Measurements from ENCODE around the gene AFF3. TPM values are rescaled to one million over a fixed set of nuclear protein-coding genes. Genes with fewer than 3 reads are reported as not detected.

The AFF3 gene
- total RNA-seq, 1 experiment from 2014 or later = 0.61 TPM

GRCh38 chr2:99608861-99609260, 533.5 kb downstream of the AFF3 start:
- RAD21 ChIA-PET (ENCODE audit: low non-redundant PET in 1 of 2, low total read pairs in 2 of 2, uncharacterized antibody in 2 of 2, unreplicated experiment in 2 of 2) = no interaction called here
- peaks cover 2% of the 10 kb centered on the region for H3K27me3 ChIP-seq (ENCODE audit: insufficient read depth, low read length)
- H3K79me2 ChIP-seq (ENCODE audit: insufficient read depth, low read length) = no peaks in the 10 kb centered on the region
- intact Hi-C loops (cut with micrococcal nuclease) = no loop called here
- no peaks in the 10 kb centered on the region for H3K4me1 ChIP-seq (ENCODE audit: control insufficient read depth in 1 of 2, insufficient read depth in 2 of 2, low read length in 2 of 2)
- POLR2A ChIA-PET = no interaction called here
- no peaks in the 10 kb centered on the region for H3K9me3 ChIP-seq (ENCODE audit: control insufficient read depth in 1 of 2, insufficient read depth in 1 of 2, low read depth in 1 of 2, low read length in 2 of 2)
- no peak overlapping the region for H3K27ac ChIP-seq (ENCODE audit: low read depth, low read length)
- no peak overlapping the region for H3K4me2 ChIP-seq (ENCODE audit: low read length)
- ATAC-seq (no peak), DNase-seq (ENCODE audit: low read depth, low spot score) (no peak)
- CTCF ChIA-PET = no interaction called here
- no peaks in the 10 kb centered on the region for H3K36me3 ChIP-seq (ENCODE audit: control insufficient read depth in 1 of 2, insufficient read depth in 2 of 2, low read length in 2 of 2)
- no peaks in the 10 kb centered on the region for H4K20me1 ChIP-seq (ENCODE audit: insufficient read depth)
- no peak overlapping the region for H3K4me3 ChIP-seq (replicated peaks in 1 of 2; ENCODE audit: low read depth in 1 of 2, low read length in 2 of 2)
- H3K9me2 ChIP-seq (ENCODE audit: insufficient read depth) = no peaks in the 10 kb centered on the region
- no peak overlapping the region for H3K9ac ChIP-seq (ENCODE audit: low read length)
- TF ChIP-seq, protein P1, sequence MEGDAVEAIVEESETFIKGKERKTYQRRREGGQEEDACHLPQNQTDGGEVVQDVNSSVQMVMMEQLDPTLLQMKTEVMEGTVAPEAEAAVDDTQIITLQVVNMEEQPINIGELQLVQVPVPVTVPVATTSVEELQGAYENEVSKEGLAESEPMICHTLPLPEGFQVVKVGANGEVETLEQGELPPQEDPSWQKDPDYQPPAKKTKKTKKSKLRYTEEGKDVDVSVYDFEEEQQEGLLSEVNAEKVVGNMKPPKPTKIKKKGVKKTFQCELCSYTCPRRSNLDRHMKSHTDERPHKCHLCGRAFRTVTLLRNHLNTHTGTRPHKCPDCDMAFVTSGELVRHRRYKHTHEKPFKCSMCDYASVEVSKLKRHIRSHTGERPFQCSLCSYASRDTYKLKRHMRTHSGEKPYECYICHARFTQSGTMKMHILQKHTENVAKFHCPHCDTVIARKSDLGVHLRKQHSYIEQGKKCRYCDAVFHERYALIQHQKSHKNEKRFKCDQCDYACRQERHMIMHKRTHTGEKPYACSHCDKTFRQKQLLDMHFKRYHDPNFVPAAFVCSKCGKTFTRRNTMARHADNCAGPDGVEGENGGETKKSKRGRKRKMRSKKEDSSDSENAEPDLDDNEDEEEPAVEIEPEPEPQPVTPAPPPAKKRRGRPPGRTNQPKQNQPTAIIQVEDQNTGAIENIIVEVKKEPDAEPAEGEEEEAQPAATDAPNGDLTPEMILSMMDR (IDR thresholded peaks at IDR 0.05 in 2 of 3, conservative IDR thresholded peaks at IDR 0.05 in 1 of 3; ENCODE audit: borderline replicate concordance in 1 of 3, insufficient read depth in 1 of 3, low read depth in 2 of 3, low read length in 2 of 3) = no peak
- TF ChIP-seq YY1 (IDR thresholded peaks at IDR 0.05; ENCODE audit: extremely low read depth, insufficient replicate concordance, low read depth, low read length) = no peak
- no peak for TF ChIP-seq SP1 (IDR thresholded peaks at IDR 0.05; ENCODE audit: low read depth)
- no peak for TF ChIP-seq CBX3 (IDR thresholded peaks at IDR 0.05; ENCODE audit: low read depth)
- no peak for TF ChIP-seq SRF (IDR thresholded peaks at IDR 0.05; ENCODE audit: low read depth)
- no peak for TF ChIP-seq EZH2 (IDR thresholded peaks at IDR 0.05)
- no peak for TF ChIP-seq ELF1 (IDR thresholded peaks at IDR 0.05; ENCODE audit: borderline replicate concordance, low read depth)
- TF ChIP-seq ZFX (IDR thresholded peaks at IDR 0.05) = no peak
- no peak for TF ChIP-seq TCF7L2 (IDR thresholded peaks at IDR 0.05; ENCODE audit: borderline replicate concordance, extremely low read depth, insufficient read depth, insufficient read length)
- TF ChIP-seq CEBPB (IDR thresholded peaks at IDR 0.05; ENCODE audit: low read depth) = no peak
- no peak for TF ChIP-seq EZH2phosphoT487 (IDR thresholded peaks at IDR 0.05; ENCODE audit: borderline replicate concordance)
- no peak for TF ChIP-seq EGR1 (IDR thresholded peaks at IDR 0.05; ENCODE audit: low read depth)
- TF ChIP-seq ZBTB33 (IDR thresholded peaks at IDR 0.05; ENCODE audit: extremely low read depth, insufficient replicate concordance, low read length) = no peak
- TF ChIP-seq JUND (IDR thresholded peaks at IDR 0.05) = no peak
- TF ChIP-seq, protein P2, sequence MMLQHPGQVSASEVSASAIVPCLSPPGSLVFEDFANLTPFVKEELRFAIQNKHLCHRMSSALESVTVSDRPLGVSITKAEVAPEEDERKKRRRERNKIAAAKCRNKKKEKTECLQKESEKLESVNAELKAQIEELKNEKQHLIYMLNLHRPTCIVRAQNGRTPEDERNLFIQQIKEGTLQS (IDR thresholded peaks at IDR 0.05) = no peak
- no peak for TF ChIP-seq ZNF274 (IDR thresholded peaks at IDR 0.05; ENCODE audit: low read depth, low read length)
- no peak for TF ChIP-seq SIN3A (IDR thresholded peaks at IDR 0.05; ENCODE audit: low read depth)
- TF ChIP-seq, protein P3, sequence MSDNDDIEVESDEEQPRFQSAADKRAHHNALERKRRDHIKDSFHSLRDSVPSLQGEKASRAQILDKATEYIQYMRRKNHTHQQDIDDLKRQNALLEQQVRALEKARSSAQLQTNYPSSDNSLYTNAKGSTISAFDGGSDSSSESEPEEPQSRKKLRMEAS (IDR thresholded peaks at IDR 0.05) = no peak
- TF ChIP-seq, protein P4, sequence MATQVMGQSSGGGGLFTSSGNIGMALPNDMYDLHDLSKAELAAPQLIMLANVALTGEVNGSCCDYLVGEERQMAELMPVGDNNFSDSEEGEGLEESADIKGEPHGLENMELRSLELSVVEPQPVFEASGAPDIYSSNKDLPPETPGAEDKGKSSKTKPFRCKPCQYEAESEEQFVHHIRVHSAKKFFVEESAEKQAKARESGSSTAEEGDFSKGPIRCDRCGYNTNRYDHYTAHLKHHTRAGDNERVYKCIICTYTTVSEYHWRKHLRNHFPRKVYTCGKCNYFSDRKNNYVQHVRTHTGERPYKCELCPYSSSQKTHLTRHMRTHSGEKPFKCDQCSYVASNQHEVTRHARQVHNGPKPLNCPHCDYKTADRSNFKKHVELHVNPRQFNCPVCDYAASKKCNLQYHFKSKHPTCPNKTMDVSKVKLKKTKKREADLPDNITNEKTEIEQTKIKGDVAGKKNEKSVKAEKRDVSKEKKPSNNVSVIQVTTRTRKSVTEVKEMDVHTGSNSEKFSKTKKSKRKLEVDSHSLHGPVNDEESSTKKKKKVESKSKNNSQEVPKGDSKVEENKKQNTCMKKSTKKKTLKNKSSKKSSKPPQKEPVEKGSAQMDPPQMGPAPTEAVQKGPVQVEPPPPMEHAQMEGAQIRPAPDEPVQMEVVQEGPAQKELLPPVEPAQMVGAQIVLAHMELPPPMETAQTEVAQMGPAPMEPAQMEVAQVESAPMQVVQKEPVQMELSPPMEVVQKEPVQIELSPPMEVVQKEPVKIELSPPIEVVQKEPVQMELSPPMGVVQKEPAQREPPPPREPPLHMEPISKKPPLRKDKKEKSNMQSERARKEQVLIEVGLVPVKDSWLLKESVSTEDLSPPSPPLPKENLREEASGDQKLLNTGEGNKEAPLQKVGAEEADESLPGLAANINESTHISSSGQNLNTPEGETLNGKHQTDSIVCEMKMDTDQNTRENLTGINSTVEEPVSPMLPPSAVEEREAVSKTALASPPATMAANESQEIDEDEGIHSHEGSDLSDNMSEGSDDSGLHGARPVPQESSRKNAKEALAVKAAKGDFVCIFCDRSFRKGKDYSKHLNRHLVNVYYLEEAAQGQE (IDR thresholded peaks at IDR 0.05; ENCODE audit: low read depth) = no peak
- no peak overlapping the region for H2AFZ ChIP-seq (ENCODE audit: low read depth, low read length, poor library complexity, severe bottlenecking)
- no TSS peak for BruUV-seq (replicated peaks)

Data from HCT116 (cell line).